Keratinocyte (primary cell): ENCODE results near the gene GCNT1.

Source experiments
- EZH2 ChIP-seq: IDR thresholded peaks from one replicate; pipeline ENCODE4 v1.6.1; 2012; ENCODE audit warnings: inconsistent platforms, mild to moderate bottlenecking, low read length, moderate library complexity
- TF ChIP-seq, protein P1 (sequence below), 3 experiments: IDR thresholded peaks in 1 of 3; conservative IDR thresholded peaks in 1 of 3; optimal IDR thresholded peaks in 1 of 3; 2 replicates in 2 of 3; 3 replicates in 1 of 3; pipeline versions ENCODE3 to v1.5.1; 2011; ENCODE audit warnings: low read length in 3 of 3, mild to moderate bottlenecking in 3 of 3, moderate library complexity in 2 of 3, control low read depth in 1 of 3, inconsistent platforms in 1 of 3; ENCODE audit not compliant: insufficient read depth in 2 of 3; ENCODE audit errors: extremely low read depth in 1 of 3

DNA sequence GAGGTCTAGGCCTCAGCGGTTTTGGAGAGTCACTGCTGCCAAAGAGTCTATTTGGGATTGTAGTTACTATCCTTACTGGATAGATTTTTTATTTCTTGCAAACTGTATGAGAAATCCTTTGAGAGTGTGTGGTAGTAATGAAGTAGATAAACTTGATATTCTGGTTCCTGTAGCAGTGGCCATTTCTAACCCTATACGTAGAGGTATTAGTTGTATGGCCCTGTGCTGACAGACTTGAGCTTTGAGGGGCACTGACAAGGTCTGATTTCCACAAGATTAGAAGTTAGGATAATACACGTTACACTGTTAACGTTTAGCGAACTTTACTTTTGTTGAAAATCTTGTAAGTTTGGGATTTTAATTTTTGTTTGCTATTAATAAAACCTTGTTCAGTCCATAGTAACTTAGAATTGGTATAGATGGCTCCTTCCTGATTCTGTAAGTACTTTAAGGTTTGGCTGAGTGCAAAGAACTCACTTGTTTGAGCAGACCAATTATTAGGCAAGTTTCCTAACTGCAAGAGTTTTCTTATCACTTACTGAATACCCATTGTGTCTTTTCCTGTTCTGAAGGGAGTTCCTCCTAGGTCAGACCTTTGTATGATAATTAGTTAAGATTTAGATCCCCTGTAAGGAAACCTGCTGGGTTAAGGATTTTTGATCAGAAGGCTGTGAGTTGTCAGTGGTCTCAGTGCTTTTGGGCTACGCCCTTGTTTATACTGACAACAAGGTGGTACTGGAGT, 31.4 kb downstream of the GCNT1 start:
- TF ChIP-seq, protein P1, sequence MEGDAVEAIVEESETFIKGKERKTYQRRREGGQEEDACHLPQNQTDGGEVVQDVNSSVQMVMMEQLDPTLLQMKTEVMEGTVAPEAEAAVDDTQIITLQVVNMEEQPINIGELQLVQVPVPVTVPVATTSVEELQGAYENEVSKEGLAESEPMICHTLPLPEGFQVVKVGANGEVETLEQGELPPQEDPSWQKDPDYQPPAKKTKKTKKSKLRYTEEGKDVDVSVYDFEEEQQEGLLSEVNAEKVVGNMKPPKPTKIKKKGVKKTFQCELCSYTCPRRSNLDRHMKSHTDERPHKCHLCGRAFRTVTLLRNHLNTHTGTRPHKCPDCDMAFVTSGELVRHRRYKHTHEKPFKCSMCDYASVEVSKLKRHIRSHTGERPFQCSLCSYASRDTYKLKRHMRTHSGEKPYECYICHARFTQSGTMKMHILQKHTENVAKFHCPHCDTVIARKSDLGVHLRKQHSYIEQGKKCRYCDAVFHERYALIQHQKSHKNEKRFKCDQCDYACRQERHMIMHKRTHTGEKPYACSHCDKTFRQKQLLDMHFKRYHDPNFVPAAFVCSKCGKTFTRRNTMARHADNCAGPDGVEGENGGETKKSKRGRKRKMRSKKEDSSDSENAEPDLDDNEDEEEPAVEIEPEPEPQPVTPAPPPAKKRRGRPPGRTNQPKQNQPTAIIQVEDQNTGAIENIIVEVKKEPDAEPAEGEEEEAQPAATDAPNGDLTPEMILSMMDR (optimal IDR thresholded peaks at IDR 0.05 in 1 of 3, IDR thresholded peaks at IDR 0.05 in 1 of 3, conservative IDR thresholded peaks at IDR 0.05 in 1 of 3; ENCODE audit: extremely low read depth in 1 of 3, insufficient read depth in 2 of 3, low read length in 3 of 3), result no peak
- TF ChIP-seq EZH2, result no peak
